Endothelial cell of umbilical vein (primary cell): Measurements from ENCODE around the gene CCNF. TPM values are rescaled to one million over a fixed set of nuclear protein-coding genes. Genes with fewer than 3 reads are reported as not detected.

Experiments
- BruUV-seq: library from RNA; stranded (reverse); fragments of 400-500 nt; replicated peaks from 2 replicates; lab custom pipeline; 2021; lab: Mats Ljungman, UMichigan
- CTCF ChIA-PET: fragments of 300-600, 350-600 bp; sonication (Branson Sonifier 250); formaldehyde crosslinking; loops from one replicate; lab custom pipeline; 2021; ENCODE audit warnings: antibody characterized with exemption, inconsistent platforms; lab: Charles Lee
- POLR2A ChIA-PET: fragments of 300-600, 350-600 bp; sonication (Branson Sonifier 250); formaldehyde crosslinking; loops from one replicate; lab custom pipeline; 2021; ENCODE audit warnings: antibody characterized with exemption, inconsistent platforms; lab: Charles Lee
- DNase-seq: peaks from one replicate; pipeline ENCODE4 v3.0.0-alpha.2; 2011; ENCODE audit warnings: low read depth, low spot score
- FAIRE-seq: peaks from 2 replicates; lab custom pipeline; 2011; peaks lifted over from hg19 to GRCh38; lab: Jason Lieb, UNC
- H2AFZ ChIP-seq: 2 replicates; pipeline ENCODE4 v1.6.0; 2012; ENCODE audit warnings: low read depth, low read length, control low read depth, inconsistent platforms
- H3K27ac ChIP-seq: 2 replicates; pipeline ENCODE4 v1.5.1; 2011; ENCODE audit warnings: low read depth, mild to moderate bottlenecking, control low read depth, low read length, moderate library complexity; ENCODE audit not compliant: insufficient read depth
- H3K27me3 ChIP-seq, 2 experiments: 2 replicates each; pipeline versions ENCODE4 v1.6.0 to v1.6.1; 2011; ENCODE audit warnings: low read length in 2 of 2, mixed read lengths in 1 of 2; ENCODE audit not compliant: control insufficient read depth in 2 of 2, insufficient read depth in 2 of 2
- H3K36me3 ChIP-seq, 2 experiments: 2 replicates in 1 of 2; 3 replicates in 1 of 2; pipeline ENCODE4 v1.5.1; 2011; ENCODE audit warnings: low read length in 2 of 2, mild to moderate bottlenecking in 1 of 2, moderate library complexity in 1 of 2; ENCODE audit not compliant: control insufficient read depth in 2 of 2, insufficient read depth in 2 of 2; ENCODE audit errors: extremely low read depth in 1 of 2
- H3K4me1 ChIP-seq: 3 replicates; pipeline ENCODE4 v1.5.1; 2011; ENCODE audit warnings: mild to moderate bottlenecking, low read length; ENCODE audit not compliant: control insufficient read depth, insufficient read depth; ENCODE audit errors: extremely low read depth
- H3K4me2 ChIP-seq: 2 replicates; pipeline ENCODE4 v1.6.1; 2011; ENCODE audit warnings: low read length, control low read depth, mixed read lengths; ENCODE audit not compliant: insufficient read depth
- H3K4me3 ChIP-seq, 3 experiments: fragments of 200-600 bp in 1 of 3; sonication (generic), shearing (Covaris generic) in 1 of 3; replicated peaks in 1 of 3; 2 replicates each; pipeline ENCODE4 v1.5.1; 2011 to 2016; ENCODE audit warnings: control low read depth in 3 of 3, low read length in 3 of 3, mild to moderate bottlenecking in 2 of 3, inconsistent platforms in 1 of 3, low read depth in 1 of 3, moderate library complexity in 1 of 3; ENCODE audit not compliant: insufficient read depth in 1 of 3
- H3K79me2 ChIP-seq: 2 replicates; pipeline ENCODE4 v1.6.0; 2012; ENCODE audit warnings: low read length, inconsistent platforms; ENCODE audit not compliant: control insufficient read depth, insufficient read depth
- H3K9ac ChIP-seq: replicated peaks from 2 replicates; pipeline ENCODE3; 2011; ENCODE audit warnings: low read length, control low read depth; ENCODE audit not compliant: insufficient read depth; ENCODE audit errors: extremely low read depth
- H3K9me1 ChIP-seq: replicated peaks from 3 replicates; pipeline ENCODE4 v1.6.0; 2011; ENCODE audit warnings: mild to moderate bottlenecking, low read length; ENCODE audit not compliant: control insufficient read depth, insufficient read depth; ENCODE audit errors: extremely low read depth
- H3K9me3 ChIP-seq: replicated peaks from 2 replicates; pipeline ENCODE4 v1.5.1; 2012; ENCODE audit warnings: low read length, inconsistent platforms; ENCODE audit not compliant: control insufficient read depth, insufficient read depth
- H4K20me1 ChIP-seq: replicated peaks from 2 replicates; pipeline ENCODE3; 2011; ENCODE audit warnings: mild to moderate bottlenecking, low read length; ENCODE audit not compliant: control insufficient read depth, insufficient read depth; ENCODE audit errors: extremely low read depth
- CTCF ChIP-seq, 2 donors: IDR thresholded peaks; 1 replicate in 1 of 2; 2 replicates in 1 of 2; pipeline ENCODE4 v1.5.1; 2011; ENCODE audit warnings: low read length in 2 of 2, mild to moderate bottlenecking in 2 of 2, moderate library complexity in 2 of 2, control low read depth in 1 of 2, inconsistent platforms in 1 of 2, low read depth in 1 of 2; ENCODE audit not compliant: insufficient read depth in 1 of 2; ENCODE audit errors: extremely low read depth in 1 of 2
- EZH2 ChIP-seq: IDR thresholded peaks from 2 replicates; pipeline ENCODE4 v1.6.1; 2012; ENCODE audit warnings: borderline replicate concordance, low read depth, mild to moderate bottlenecking, moderate library complexity, low read length, inconsistent platforms; ENCODE audit not compliant: severe bottlenecking
- FOS ChIP-seq: IDR thresholded peaks from 2 replicates; pipeline ENCODE4 v1.6.1; 2011; ENCODE audit warnings: mild to moderate bottlenecking, low read length, moderate library complexity, borderline replicate concordance; ENCODE audit not compliant: insufficient read depth
- GATA2 ChIP-seq: IDR thresholded peaks from 2 replicates; pipeline ENCODE4 v1.7.0; 2011; ENCODE audit warnings: low read depth, mild to moderate bottlenecking, moderate library complexity, mixed read lengths, low read length; ENCODE audit not compliant: insufficient read length, insufficient read depth
- JUN ChIP-seq: IDR thresholded peaks from 2 replicates; pipeline ENCODE4 v1.6.1; 2011; ENCODE audit warnings: borderline replicate concordance, low read depth; ENCODE audit not compliant: insufficient read length, insufficient read depth
- MYC ChIP-seq: IDR thresholded peaks from one replicate; pipeline ENCODE4 v1.6.1; 2011; ENCODE audit warnings: mild to moderate bottlenecking, low read depth, low read length
- POLR2A ChIP-seq: IDR thresholded peaks from 2 replicates; pipeline ENCODE4 v1.6.1; 2012; ENCODE audit warnings: low read depth, mild to moderate bottlenecking, control low read depth, low read length
- POLR2AphosphoS5 ChIP-seq: IDR thresholded peaks from 2 replicates; pipeline ENCODE4 v1.6.1; 2012; ENCODE audit warnings: low read depth, mild to moderate bottlenecking, control low read depth, low read length, moderate library complexity; ENCODE audit not compliant: insufficient read depth
- dilution Hi-C: fragments of 300-500 bp; cut with MboI; formaldehyde crosslinking; loops from one replicate; pipeline ENCODE4 v1.15.0; 2019; ENCODE audit warnings: low sequenced_read_pairs; ENCODE audit not compliant: extremely low pct_ligation_motif_present
- intact Hi-C: fragments of 100-400 bp; cut with micrococcal nuclease; formaldehyde crosslinking; loops from one replicate; pipeline ENCODE4 v1.10.0; 2022
- polyA plus RNA-seq, 4 experiments: library from polyadenylated mRNA; depleted of rRNA in 3 of 4; stranded (reverse) in 3 of 4; unstranded in 1 of 4; fragments of >200 nt; gene quantifications; 2 replicates each; pipeline versions ENCODE4 v1.2.1 to v1.2.3, GENCODE V29; 2011 to 2012; ENCODE audit warnings: missing spikeins in 1 of 4
- total RNA-seq: library from RNA; stranded (reverse); gene quantifications from 2 replicates; pipeline ENCODE4 v1.2.3, GENCODE V29; 2021
- TF ChIP-seq, protein P1 (sequence below): IDR thresholded peaks from 2 replicates; pipeline ENCODE4 v1.6.1; 2011; ENCODE audit not compliant: insufficient read depth, insufficient read length

Gene CCNF
- total and polyA plus RNA-seq, 2 donors (not counting 3 experiments of a cell fraction or from before 2014, with no cell fraction given) = 13.9 to 48.9 TPM

- Histone ChIP-seq H3K9me3 (no peaks in the 10 kb centered on the region), H3K36me3 (no peaks in the 10 kb centered on the region), H3K4me2 (no peak overlapping the region), H2AFZ (no peak overlapping the region), H3K27me3 (peaks cover 18 to 22% of the 10 kb centered on the region in 2 experiments), H3K79me2 (peaks cover 6% of the 10 kb centered on the region), H3K4me1 (peaks cover 15% of the 10 kb centered on the region), H3K27ac (no peak overlapping the region), H3K9ac (no peak overlapping the region), H4K20me1 (no peaks in the 10 kb centered on the region), H3K4me3 (no peak overlapping the region), H3K9me1 (no peaks in the 10 kb centered on the region)
- intact Hi-C loops = no loop called here
- POLR2A ChIA-PET = no interaction called here
- dilution Hi-C loops = no loop called here
- TF ChIP-seq FOS (no peak), EZH2 (peak; percentile 73)
- CTCF ChIA-PET = no interaction called here
- BruUV-seq = no TSS peak
- DNase-seq = no peak
- FAIRE-seq = no peak
Measured at GRCh38 chr16:2471653-2472487, 42.6 kb downstream of the CCNF start.

- CTCF ChIA-PET = no interaction called here
- TF ChIP-seq EZH2 (no peak), FOS (no peak), POLR2A (no peak), POLR2AphosphoS5 (no peak), CTCF (IDR thresholded peaks at IDR 0.05; ENCODE audit: extremely low read depth in 1 of 2, insufficient read depth in 1 of 2, low read depth in 1 of 2, low read length in 2 of 2) (no peak), JUN (no peak), GATA2 (no peak), MYC (no peak)
- TF ChIP-seq, protein P1, sequence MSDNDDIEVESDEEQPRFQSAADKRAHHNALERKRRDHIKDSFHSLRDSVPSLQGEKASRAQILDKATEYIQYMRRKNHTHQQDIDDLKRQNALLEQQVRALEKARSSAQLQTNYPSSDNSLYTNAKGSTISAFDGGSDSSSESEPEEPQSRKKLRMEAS = no peak
- intact Hi-C loops = no loop called here
- Histone ChIP-seq H3K27ac (no peak overlapping the region), H3K9me3 (no peaks in the 10 kb centered on the region), H3K4me2 (no peak overlapping the region), H4K20me1 (no peaks in the 10 kb centered on the region), H3K9ac (no peak overlapping the region), H3K27me3 (peaks cover 18 to 22% of the 10 kb centered on the region in 2 experiments), H3K9me1 (no peaks in the 10 kb centered on the region), H3K4me3 (no peak overlapping the region), H3K36me3 (no peaks in the 10 kb centered on the region), H3K79me2 (peaks cover 6% of the 10 kb centered on the region), H3K4me1 (peaks cover 15% of the 10 kb centered on the region), H2AFZ (no peak overlapping the region)
- BruUV-seq = no TSS peak
- FAIRE-seq = no peak
- dilution Hi-C loops = no loop called here
- no peak for DNase-seq
- POLR2A ChIA-PET = no interaction called here
Measured at GRCh38 chr16:2472488-2472864, 43.2 kb downstream of the CCNF start.
